Right lobe of liver (tissue), 4 donors: ENCODE results near the gene RUNDC3A.

Source experiments
- POLR2A ChIP-seq: fragments of 450-650 bp; IDR thresholded peaks from one replicate; pipeline ENCODE4 v1.6.1; 2017; ENCODE audit warnings: antibody characterized with exemption, mild to moderate bottlenecking
- TF ChIP-seq, protein P1 (sequence below), 4 donors: fragments of 200-600 bp in 3 of 4; fragments of 450-650 bp in 1 of 4; IDR thresholded peaks; one replicate each; pipeline versions ENCODE4 v1.5.1 to v1.8.0; 2016 to 2022; ENCODE audit warnings: antibody characterized with exemption in 4 of 4, mild to moderate bottlenecking in 2 of 4
- donor health status: DM: no; HTN: no; CAD: no.
- donor health status: DM: no; HTN: no; CAD: no.
- donor health status: DM: no; HTN: yes; CAD: no.

DNA sequence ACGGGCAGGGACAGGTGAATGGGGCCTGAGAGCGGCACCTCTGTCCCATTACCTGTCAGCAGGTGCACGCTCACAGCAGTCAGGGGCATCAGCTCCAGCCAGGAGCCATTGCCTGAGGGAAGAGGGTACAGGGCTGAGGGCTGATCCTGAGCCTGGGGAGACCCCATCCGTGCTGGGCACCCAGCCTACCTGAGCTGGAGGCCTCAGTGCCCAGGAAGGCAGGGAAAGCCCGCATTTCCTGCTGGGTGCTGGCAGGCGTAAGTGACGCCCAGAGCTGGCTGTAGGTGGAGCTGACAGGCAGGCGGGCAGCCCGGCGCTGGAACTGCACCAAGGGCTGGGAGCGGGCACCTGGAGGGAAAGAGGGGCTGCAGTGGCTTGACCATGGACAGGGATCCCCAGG lies 47.8 kb downstream of the RUNDC3A start:
- TF ChIP-seq, protein P1, sequence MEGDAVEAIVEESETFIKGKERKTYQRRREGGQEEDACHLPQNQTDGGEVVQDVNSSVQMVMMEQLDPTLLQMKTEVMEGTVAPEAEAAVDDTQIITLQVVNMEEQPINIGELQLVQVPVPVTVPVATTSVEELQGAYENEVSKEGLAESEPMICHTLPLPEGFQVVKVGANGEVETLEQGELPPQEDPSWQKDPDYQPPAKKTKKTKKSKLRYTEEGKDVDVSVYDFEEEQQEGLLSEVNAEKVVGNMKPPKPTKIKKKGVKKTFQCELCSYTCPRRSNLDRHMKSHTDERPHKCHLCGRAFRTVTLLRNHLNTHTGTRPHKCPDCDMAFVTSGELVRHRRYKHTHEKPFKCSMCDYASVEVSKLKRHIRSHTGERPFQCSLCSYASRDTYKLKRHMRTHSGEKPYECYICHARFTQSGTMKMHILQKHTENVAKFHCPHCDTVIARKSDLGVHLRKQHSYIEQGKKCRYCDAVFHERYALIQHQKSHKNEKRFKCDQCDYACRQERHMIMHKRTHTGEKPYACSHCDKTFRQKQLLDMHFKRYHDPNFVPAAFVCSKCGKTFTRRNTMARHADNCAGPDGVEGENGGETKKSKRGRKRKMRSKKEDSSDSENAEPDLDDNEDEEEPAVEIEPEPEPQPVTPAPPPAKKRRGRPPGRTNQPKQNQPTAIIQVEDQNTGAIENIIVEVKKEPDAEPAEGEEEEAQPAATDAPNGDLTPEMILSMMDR (IDR thresholded peaks at IDR 0.05) = no peak
- no peak for TF ChIP-seq POLR2A
